ENCODE measurements around the gene EFCAB6.

EFCAB6 gene

DNA sequence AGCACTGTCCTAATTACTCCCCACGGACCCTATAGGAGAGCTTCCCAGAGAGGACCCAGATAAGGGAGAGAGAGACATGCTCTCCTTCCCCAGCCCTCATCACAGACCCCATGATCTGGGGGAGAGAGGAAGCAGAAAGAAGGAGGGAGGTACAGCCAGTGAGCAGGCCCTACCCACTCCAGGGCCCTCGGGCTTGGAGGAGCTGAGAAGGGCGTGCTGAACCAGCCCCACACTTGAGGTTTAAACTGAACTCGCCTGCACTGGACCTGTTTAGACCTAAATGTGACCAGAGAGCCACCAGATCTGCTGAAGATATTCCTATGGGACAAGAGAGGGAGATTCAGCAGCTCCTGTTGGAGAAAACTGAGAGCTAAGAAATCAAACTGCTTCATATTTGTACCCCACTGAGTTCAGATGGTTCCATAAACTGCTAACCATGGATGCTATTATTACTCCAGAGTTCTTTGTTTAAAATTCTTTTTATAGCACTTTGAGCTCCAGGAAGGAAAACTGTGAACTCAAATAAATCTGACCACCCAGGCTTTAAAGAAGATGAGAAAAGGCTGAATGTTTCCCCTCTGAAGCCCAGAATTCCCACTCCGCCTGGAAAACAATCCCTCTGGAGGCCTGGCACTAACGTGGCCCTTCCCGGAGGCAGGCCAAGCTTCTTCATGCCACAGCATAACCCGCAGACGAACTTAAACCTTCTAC is 67.2 kb downstream of the EFCAB6 start:
- no peak for DNase-seq

DNA sequence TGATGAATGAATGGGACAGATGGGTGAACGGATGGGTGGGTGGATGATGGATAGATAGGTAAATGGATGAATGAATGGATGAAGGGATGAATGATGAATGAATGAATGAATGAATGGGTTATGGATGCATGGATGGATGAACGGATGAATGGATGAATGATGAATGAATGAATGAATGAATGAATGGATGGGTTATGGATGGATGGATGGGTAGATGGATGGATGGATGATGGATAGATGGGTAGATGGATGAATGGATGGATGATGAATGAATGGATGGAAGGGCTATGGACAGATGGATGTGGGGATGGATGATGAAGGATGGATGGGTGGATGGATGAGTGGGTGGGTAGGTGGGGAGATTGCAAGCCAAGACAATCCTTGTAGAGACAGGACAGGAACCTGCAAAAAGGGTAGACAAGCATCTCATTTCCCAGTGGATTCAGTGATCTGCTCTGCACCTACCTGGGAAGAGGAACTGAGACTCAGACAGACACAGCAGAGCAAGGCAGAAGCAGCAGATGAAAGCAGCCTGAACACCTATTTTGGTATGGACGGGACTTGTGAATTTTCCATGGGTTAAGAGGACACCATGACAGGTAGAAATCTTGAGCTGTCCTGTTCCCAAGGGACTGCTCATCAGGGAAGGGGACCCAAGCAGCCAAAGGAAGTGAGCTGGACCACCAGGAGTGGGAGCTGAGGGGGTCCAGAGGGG is 68.0 kb downstream of the EFCAB6 start:
- no peak for DNase-seq

DNA sequence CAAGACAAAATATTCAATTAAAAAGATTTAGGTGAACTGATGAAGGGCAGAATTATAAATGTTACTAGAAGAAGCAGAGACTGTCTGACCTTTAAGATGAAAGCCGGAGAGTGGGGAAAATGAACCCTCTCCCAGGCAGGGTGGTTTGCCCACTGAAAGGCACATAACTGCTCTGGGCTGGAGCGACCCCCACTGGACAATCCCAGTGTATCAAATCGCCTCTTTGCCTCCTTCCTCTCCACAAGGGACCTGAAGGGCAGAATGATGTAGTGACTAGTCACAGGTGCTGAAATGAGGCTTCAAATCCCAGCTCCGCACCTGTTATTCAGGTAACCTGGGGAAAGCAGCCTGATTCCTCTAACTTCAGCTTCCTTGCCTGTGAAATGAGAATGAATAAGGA is 69.0 kb downstream of the EFCAB6 start:
- no peak for DNase-seq

DNA sequence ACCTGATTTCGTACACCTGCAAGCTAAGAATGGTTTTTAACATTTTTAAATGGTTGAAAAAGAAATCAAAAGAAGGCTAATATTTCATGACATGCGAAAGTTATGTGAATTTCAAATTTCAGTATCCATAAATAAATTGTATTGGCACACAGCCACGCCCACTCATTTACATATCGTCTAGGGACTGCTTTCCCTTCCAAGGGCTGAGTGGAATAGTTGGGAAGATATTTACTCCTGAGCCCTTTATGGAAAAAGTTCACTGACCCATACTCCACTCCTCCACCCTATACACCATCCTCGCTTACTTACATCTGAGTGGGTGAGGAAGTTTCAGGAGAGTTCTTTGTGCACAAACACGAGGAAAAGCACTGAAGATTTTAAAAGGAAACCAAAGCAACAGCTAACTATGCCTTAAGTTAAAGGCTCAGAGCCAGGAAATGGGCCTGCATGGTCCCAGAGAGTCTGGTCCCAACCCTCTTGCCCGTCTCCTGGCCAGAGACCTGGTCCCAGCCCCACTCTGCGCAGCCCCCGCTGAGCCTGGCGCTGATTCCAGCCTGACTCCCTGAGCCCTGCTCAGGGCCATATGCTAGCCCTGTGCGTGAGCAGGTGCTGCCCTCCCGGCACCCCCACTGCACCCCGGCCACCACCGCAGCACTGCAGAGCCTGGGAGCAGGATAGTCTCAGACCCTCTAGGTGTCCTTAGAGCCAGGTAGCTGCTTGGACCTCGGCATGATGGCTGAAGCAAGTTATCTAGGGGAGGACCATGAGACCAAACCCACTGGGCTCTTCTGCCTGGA is 69.8 kb downstream of the EFCAB6 start:
- DNase-seq: no peak

DNA sequence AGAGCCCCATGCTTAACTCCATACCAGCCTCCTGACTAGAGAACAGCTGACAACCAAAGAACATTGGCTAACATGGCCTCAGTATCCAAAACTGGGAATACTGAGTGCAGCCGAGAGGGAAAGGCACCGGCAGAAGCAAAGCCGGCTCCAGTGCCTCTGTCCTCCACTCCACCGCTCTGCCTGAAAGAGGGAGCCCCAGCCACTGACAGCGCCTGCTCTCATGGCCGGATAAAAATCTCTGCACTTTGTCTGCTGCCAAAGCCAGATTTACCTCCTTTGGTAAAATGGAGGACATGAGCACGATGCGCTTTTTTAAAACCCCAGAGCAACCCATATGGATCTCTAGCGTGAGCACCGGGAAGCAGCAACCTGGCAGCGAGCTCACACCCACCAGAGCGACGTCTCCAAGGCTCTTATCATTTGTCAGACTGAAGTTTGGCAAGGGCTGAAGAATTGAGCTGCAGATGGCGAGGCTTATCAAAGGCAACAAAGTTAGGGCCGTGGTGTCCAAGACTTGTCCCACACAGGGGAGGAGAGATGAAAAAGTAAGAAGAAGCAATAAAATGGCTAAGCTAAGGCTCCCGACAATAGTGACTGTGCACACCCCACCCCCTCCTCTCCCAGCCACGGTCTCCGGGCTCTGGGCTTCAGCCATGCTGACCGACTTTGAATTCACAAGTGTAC is 71.4 kb downstream of the EFCAB6 start:
- DNase-seq: no peak

DNA sequence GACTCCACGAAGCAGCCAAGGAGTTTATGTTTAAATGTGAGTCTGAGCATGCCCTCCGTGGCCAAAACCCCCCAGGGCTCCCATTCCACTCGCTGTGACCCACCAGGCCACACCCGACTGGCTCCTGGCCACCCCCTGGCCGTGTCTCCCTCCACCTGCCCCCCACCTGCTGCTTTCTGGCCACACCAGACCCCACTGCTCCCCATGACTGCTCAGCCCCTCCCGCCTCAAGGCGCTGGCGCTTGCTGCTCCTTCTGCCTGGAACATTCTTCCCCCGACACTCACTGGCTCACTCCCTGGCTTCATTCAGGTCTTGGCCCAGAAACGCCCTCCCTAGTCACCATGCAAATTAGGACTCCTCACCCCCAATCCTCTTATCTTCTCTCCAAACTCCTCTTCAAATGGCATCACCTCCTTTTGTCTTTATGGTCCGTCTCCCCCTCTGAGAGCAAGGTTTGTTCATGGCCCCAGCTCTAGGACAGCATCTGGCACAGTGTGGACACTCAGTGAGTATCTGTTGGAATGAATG is 72.2 kb downstream of the EFCAB6 start:
- no peak for DNase-seq

DNA sequence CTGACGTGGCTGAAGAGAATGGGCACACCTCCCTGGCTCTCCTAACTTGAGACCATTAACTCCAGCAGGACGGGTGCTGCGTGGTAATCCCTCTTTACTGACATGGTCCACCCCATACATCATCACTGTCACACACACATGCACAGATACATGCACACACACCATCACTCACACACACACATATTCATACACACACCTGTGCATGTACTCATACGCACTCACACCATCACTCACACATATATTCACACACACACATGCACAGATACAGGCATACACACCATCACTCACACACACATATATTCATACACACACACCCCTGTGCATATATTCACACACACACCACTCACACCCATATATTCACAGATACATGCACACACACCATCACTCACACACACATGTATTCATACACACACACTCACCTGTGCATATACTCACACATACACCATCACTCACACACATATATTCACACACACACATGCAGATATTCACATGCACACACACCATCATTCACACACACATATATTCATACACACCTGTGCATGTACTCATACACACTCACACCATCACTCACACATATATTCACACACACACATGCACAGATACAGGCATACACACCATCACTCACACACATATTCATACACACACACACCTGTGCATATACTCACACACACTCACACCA is 74.8 kb downstream of the EFCAB6 start:
- no peak for DNase-seq

DNA sequence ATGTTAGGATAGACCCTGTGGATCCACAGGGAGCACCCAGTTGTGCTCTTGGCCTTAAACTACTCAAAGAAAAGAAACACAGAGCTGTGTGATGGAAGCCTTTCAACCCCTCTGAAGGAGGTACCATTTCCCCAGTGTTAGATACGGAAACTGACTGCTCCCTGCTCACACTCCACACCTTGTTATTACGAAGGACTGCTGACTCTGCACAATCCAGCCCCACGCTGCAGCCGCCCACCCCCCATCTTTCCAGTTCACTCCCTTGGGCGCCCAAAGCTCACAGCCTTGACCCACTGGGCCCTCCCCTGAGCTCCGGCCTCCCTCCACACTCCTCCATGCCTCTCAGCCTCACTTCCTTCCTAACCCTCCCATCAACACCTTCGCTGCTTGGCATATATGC is 75.5 kb downstream of the EFCAB6 start:
- DNase-seq: no peak

DNA sequence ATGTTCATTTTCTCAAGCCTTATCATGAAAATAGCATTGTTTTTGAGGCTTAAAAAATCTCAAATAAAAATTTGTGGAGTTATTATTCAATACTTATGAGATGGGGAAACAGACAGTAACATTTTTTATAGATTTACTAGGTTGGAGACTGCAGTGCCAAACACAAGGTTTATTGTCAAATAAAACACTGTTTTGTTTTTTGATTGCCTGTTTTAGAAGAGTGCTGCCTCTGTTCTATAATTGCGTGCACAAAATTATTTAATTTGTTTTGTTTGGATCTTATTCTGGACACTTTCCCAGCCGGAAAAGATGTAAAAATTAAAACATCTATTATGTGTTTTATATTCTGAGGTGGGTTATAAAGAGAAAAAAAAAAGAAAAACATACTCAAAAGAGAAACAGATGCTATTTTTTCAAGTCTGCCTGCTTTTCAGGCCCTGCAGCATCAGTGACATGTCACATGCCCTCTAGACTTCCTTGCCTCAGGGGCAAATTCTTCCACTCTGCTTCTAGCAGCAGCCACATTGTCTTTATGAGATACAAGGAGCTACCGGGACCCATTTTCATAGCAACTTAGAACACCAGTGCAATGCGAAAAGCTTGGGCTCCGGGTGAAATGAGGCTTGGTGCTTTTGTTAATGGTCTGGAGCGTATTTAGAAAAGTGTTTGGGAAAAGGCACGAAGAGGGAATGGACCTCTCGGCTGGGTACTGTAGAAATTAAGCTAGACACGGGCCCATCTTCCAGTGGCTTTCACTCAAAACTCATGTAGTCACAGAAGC is 77.5 kb downstream of the EFCAB6 start:
- DNase-seq: no peak

DNA sequence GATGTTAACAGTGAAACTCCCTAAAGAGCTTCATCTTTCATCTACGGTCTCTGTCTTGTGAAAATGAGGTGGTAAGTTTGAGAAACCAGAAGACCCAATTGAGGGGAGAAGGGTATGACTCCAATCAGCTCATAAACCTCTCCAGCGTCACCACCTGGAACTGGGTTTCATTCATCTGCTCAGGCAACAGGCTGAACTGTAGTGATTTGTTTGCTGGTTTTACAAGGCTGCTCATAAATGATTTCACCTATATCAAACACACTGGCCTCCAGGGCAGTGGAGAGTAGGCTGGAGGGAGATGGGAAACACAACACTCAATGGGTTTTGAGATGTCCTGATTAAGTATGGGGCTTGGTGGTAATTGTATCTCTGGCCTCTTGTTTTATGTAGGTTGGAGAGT is 79.0 kb downstream of the EFCAB6 start:
- no peak for DNase-seq

DNA sequence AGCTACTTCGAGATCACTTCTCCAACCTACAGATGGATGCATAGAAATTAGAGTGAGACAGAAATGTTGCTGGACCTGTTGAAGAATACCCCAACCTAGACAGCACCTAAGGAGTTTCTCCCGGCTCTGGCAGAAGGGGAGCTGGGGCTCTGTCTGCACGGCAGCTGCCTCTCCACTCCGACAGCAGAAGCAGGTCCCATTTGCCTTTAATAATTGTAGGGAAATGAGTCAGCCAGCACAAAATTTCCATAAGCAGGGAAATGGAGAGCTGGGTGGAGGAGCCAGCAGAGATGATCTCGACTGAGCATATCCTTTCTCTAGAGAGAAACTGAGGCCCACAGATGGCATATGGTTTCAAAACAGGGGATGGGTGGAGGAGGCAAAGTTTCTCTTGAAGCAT is 80.1 kb downstream of the EFCAB6 start:
- DNase-seq: no peak

DNA sequence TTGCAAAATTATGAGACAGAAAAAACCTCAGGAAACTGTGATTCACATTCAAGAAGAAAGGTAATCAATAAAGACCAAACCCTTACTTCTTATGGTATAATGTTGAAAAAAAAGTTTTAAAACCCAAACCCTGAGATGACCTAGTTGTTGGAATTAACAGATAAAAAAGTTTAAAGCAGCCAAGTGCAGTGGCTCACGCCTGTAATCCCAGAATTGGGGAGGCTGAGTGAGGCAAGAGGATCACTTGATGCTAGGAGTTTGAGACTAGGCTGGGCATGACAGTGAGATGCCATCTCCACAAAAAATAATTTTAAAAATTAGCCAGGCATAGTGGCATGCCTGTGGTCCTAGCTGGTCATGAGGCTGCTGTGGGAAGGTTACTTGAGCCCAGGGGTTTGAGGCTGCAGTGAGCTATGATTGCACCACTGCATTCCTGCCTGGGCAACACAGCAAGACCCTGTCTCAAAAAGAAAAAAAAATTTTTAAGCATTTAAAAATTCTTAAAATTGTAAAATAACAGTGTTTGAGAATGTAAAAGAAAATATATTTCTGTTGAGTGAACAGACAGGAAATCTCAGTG is 85.1 kb downstream of the EFCAB6 start:
- no peak for DNase-seq

DNA sequence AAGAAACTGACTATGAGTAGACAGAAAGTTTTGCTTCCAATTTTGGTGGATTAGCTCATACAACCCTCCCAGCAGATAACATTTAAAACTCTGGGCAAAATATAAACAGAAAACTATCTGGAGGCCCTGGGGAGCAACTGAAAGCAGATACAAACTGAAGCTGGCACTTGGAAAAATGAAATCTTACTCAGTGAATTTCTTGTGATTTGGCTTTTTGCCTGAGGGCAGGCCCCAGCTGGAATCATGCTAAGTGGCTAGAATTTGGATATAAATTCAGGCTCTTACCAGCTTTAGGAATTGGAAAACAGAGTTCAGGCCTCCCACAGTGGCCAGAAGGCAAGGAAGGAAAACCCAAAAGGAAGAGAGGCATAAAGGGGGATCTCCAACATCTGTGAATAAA is 85.8 kb downstream of the EFCAB6 start:
- DNase-seq: no peak

DNA sequence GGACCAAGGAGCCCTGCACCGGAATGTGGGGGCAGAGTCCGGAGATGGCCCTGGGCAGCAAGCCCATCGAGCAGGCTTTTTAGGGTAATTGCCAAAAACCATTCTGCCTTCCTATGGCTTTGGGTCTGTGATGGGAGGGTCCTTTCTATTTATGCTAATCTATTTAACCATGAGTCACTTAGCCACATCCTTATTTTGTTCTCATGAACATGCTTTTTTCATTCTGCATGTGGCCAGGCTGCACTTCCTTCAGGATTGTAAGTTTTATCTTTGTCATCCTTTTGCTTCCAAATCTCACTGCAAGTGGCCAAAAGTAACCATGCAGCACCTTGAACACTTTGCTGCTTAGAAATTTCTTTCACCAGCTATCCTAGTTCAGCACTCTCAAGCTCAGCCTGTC is 88.3 kb downstream of the EFCAB6 start:
- DNase-seq: no peak

DNA sequence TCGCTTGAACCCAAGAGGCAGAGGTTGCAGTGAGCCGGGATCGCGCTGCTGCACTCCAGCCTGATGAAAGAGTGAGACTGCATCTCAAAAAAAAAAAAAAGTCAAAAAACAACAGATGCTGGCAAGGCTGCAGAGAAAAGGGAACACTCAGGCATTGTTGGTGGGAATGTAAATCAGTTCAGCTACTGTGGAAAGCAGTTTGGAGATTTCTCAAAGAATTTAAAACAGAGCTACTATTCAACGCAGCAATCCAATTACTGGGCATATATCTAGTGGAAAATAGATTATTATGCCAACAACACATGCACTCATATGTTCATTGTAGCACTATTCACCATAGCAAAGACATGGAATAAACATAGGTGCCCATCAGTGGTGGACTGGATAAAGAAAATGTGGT is 89.7 kb downstream of the EFCAB6 start:
- no peak for DNase-seq

DNA sequence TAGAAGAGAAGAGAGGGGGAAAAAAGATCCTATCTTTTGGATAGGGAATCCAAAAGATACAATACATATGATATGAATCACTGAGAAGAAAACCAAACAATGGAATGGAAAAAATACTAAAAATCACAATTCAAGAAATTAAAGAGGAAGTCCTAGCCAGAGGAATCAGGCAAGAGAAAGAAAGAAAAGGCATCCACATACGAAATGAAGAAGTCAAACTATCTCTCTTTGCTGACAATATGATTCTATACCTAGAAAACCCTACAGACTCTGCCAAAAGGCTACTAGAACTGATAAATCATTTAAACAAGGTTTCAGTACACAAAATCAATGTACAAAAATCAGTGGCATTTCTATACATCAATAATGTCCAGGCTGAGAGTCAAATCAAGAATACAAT is 91.4 kb downstream of the EFCAB6 start:
- DNase-seq: no peak

DNA sequence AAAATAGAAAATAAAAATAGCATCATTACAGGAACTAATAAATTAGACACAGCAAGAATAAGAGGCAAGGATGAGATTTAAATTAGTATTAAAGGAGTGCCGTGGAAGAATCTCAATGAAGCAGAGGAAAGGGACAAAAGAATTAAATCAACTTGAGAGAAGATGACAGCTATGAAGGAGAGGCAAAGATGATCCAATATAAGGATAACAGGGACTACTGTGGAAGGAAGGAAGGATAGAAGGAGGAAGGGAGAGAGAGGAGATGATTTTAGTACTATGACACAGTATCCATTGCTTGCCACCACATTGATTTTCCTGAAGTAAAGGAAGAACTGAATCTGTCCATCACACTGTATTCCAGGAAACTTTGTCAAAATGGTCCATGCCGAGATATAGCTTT is 98.0 kb downstream of the EFCAB6 start:
- no peak for DNase-seq

DNA sequence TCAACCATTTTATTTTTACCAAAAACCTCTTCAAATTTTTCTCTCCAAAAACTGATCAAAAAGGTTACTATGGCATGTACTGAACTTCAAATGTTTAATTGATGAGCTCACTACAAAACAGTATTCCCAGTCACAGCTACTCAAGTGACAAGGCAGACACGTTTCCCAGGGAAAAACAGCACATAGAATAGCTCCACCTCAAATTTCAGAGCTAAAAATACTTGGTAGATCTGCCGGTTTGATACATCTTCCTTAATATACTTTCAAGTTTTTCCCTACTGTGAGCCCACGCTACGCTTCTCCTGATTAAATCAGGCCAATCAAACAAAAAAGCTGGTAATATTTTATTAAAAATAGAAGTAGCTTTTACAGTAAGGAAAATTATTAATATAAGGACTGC is 100.4 kb downstream of the EFCAB6 start:
- DNase-seq: no peak

DNA sequence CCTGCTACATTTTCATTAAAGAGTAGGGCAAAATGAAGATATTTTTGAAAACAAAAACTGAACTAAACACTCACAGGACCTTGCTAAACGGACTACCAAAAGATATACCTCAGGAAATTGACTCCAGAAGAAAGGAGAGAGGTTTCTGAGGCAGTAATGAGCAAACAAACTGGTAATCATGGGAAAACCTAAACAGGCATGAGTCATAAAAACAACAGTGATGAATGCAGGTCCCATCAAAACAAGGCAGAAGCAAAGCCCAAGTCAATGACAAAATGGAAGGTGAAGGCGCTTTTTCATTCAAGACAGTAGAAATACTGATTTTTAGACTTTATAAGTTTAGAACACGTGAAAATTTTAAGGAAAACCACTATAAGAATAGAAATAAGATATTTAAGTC is 104.5 kb downstream of the EFCAB6 start:
- DNase-seq: no peak

DNA sequence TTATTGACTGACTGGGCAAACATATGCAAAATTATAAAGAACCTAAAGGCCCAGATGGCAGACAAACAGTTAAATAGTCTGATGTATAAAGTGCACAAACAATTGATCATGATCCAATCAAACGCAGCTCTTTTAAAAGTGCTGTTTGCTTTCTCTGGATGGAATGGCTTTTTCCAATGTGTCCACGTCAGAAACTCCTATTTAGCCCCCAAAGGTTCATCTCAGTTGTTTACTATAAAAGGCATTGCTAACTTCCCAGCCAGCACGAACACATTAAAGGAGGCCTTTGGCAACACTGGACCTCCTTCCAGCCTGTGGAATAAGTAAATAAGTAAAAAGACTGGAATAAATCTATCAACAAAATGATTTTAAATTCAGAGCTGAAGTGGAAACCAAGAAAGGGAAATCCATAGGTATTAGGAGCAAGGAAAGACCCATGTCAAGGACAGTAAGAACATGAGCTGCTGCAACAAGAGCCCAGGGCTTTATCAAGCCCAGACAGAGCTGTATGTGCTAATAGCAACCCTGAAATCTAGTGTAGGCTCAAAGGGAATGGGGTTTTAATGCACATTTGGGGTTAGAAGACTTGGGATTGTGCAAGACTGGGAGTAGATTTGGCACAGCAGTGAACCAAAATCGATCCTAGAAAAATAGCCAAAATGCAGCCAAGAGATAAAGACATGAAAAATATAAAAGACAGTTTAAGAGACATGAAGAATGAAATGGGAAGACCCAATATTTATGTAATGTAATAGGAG is 105.4 kb downstream of the EFCAB6 start:
- DNase-seq: no peak

DNA sequence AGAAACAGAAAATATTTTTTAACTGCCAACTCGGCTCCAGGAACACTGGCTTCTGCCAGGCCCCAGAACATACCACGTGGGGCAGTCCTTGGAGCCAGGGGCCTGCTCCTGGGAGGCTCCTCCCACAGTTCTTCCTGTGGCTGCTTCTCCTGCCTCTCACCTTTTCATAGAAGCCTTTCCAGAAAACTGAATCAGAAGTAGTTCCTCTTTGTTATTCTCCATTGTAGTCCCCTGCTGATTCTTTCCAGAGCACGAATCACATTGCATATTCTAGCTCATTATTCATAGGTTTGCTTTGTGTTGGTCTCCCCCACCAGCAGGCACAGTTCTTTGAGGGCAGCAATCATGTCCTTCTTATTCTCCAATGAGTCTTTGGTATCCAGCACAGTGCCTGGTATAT is 106.0 kb downstream of the EFCAB6 start:
- no peak for DNase-seq
